Measurements from ENCODE around the gene INTS11.
"Not testable (repeated sequence)": the region's sequence is repeated elsewhere in the genome, so short reads cannot be mapped to it uniquely, and the experiment has no call there.

The INTS11 gene

GRCh38 chr1:1324524-1325287 is at the start of gene INTS11, which contains the start of gene CPTP:
Gene INTS11, minus strand, starts transcription at chr1:1324660. Its CDS starts 52 bp downstream, at chr1:1324608.
Gene CPTP, plus strand, starts transcription at chr1:1324802. Its CDS starts 2,109 bp downstream, at chr1:1326911.
- DNase-seq (ENCODE audit: low spot score) = peak; percentile 96

GRCh38 chr1:1373815-1374588 is 49.5 kb upstream of the INTS11 start:
- DNase-seq (ENCODE audit: low spot score) = no peak

GRCh38 chr1:1373051-1373814 is 48.8 kb upstream of the INTS11 start:
- no peak for DNase-seq (ENCODE audit: low spot score)

GRCh38 chr1:1371746-1372711 is 47.6 kb upstream of the INTS11 start:
- DNase-seq (ENCODE audit: low spot score) = peak; percentile 87

- DNase-seq (ENCODE audit: low spot score) = no peak
These were observed 46.9 kb upstream of the INTS11 start for GRCh38 chr1:1371364-1371745.

- no peak for DNase-seq (ENCODE audit: low spot score)
These were observed 46.4 kb upstream of the INTS11 start for GRCh38 chr1:1370771-1371300.

- DNase-seq (ENCODE audit: low spot score) = not testable (repeated sequence)
These were observed 45.6 kb upstream of the INTS11 start for GRCh38 chr1:1370094-1370493.

- DNase-seq (ENCODE audit: low spot score) = no peak
These were observed 42.9 kb upstream of the INTS11 start for GRCh38 chr1:1367315-1367714.

- no peak for DNase-seq (ENCODE audit: low spot score)
These were observed 42.2 kb upstream of the INTS11 start for GRCh38 chr1:1366699-1367066.

- DNase-seq (ENCODE audit: low spot score) = no peak
These were observed 41.6 kb upstream of the INTS11 start for GRCh38 chr1:1365875-1366698.

GRCh38 chr1:1364266-1364665 is 39.8 kb upstream of the INTS11 start:
- DNase-seq (ENCODE audit: low spot score) = no peak

- DNase-seq (ENCODE audit: low spot score) = no peak
These were observed 37.5 kb upstream of the INTS11 start for GRCh38 chr1:1361982-1362423.

- DNase-seq (ENCODE audit: low spot score) = no peak
These were observed 36.9 kb upstream of the INTS11 start for GRCh38 chr1:1361233-1361981.

- no peak for DNase-seq (ENCODE audit: low spot score)
These were observed 36.2 kb upstream of the INTS11 start for GRCh38 chr1:1360506-1361169.

- DNase-seq (ENCODE audit: low spot score) = no peak
These were observed 35.4 kb upstream of the INTS11 start for GRCh38 chr1:1359664-1360468.

GRCh38 chr1:1359308-1359663 is 34.8 kb upstream of the INTS11 start:
- no peak for DNase-seq (ENCODE audit: low spot score)

GRCh38 chr1:1358433-1359271 is 34.2 kb upstream of the INTS11 start, which contains the start of gene MXRA8:
Gene MXRA8, minus strand, starts transcription at chr1:1358555. Its CDS starts 51 bp downstream, at chr1:1358504.
- no peak for DNase-seq (ENCODE audit: low spot score)

Measured in germinal center (tissue), 1 donor.